ENCODE measurements around the gene SHC4. TPM values are rescaled to one million over a fixed set of nuclear protein-coding genes. Genes with fewer than 3 reads are reported as not detected.

SHC4 gene
- total RNA-seq, 1 experiment from 2014 or later: 0.44 TPM

DNA sequence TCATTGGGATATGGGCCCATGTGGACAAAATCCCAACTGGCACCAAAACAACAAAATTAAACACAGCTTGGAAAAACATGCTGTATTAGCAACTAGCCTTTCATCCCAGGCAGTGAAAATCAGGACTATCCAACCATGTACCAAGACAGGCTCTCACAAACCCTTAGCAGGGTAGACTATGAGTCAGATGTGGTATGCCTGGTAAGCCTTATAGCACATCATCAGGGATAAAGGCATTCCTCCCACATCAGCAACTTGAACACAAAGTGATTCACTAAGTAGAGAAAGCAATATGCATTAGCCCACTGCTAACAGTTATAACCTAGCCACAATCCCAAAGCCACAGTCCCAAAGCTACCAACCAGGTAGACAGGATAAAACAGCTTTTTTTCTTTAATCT, 160.9 kb downstream of the SHC4 start:
- ChIA-PET CTCF (no interaction called here), POLR2A (ENCODE audit: unreplicated experiment) (no interaction called here)
- intact Hi-C loops (cut with micrococcal nuclease; ENCODE audit: unreplicated experiment): loop anchor here (10.0 kb wide), 1 partner anchor 158 kb away; the partner anchor contains the start of gene FBN1
- Histone ChIP-seq H3K4me2 (no peak overlapping the region), H3K79me2 (ENCODE audit: low read depth) (peaks cover 35% of the 10 kb centered on the region), H4K20me1 (ENCODE audit: insufficient read depth) (no peaks in the 10 kb centered on the region), H3K9me2 (ENCODE audit: insufficient read depth) (no peaks in the 10 kb centered on the region), H3K27me3 (ENCODE audit: insufficient read depth, low read depth) (no peaks in the 10 kb centered on the region), H2AFZ (no peak overlapping the region), H3K27ac (no peak overlapping the region), H3F3A (ENCODE audit: insufficient read depth, low read depth) (no peaks in the 10 kb centered on the region), H3K4me3 (no peak overlapping the region), H3K4me1 (replicated peaks; ENCODE audit: insufficient read depth) (no peaks in the 10 kb centered on the region), H3K36me3 (ENCODE audit: low read depth) (0 out of 2 replicates have a peak, but pooled peaks cover 3% of the 10 kb centered on the region), H3K9me3 (ENCODE audit: insufficient read depth, low read depth) (no peaks in the 10 kb centered on the region)
- no TSS peak for BruUV-seq (replicated peaks)
- DNase-seq: no peak
- no peak for TF ChIP-seq EZH2 (IDR thresholded peaks at IDR 0.05; ENCODE audit: low read depth)
- TF ChIP-seq, protein P1, sequence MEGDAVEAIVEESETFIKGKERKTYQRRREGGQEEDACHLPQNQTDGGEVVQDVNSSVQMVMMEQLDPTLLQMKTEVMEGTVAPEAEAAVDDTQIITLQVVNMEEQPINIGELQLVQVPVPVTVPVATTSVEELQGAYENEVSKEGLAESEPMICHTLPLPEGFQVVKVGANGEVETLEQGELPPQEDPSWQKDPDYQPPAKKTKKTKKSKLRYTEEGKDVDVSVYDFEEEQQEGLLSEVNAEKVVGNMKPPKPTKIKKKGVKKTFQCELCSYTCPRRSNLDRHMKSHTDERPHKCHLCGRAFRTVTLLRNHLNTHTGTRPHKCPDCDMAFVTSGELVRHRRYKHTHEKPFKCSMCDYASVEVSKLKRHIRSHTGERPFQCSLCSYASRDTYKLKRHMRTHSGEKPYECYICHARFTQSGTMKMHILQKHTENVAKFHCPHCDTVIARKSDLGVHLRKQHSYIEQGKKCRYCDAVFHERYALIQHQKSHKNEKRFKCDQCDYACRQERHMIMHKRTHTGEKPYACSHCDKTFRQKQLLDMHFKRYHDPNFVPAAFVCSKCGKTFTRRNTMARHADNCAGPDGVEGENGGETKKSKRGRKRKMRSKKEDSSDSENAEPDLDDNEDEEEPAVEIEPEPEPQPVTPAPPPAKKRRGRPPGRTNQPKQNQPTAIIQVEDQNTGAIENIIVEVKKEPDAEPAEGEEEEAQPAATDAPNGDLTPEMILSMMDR (conservative IDR thresholded peaks at IDR 0.05): no peak

DNA sequence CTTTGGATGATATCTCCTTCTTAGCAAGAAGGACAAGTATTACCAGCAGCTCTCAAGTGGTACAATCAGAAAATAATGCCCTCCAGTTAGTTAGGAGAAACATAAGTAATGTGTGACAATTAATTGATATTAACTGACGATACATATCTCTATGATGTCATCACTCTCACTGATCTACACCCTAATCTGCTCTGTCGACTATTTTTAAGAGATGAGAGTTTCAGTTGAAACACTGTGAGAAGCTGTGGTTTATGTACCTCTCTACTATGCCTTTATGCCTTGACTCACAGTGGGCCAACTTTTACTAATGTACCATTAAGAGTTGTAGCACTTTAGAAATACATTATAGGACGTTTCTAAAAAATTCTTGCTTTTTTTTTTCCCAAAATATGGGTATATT, 161.5 kb downstream of the SHC4 start:
- Histone ChIP-seq H3K27me3 (ENCODE audit: insufficient read depth, low read depth) (no peaks in the 10 kb centered on the region), H3K36me3 (ENCODE audit: low read depth) (0 out of 2 replicates have a peak, but pooled peaks cover 3% of the 10 kb centered on the region), H3K4me3 (no peak overlapping the region), H3K9me2 (ENCODE audit: insufficient read depth) (no peaks in the 10 kb centered on the region), H3K27ac (no peak overlapping the region), H2AFZ (no peak overlapping the region), H3K4me2 (no peak overlapping the region), H4K20me1 (ENCODE audit: insufficient read depth) (no peaks in the 10 kb centered on the region), H3F3A (ENCODE audit: insufficient read depth, low read depth) (no peaks in the 10 kb centered on the region), H3K79me2 (ENCODE audit: low read depth) (peaks cover 35% of the 10 kb centered on the region), H3K9me3 (ENCODE audit: insufficient read depth, low read depth) (no peaks in the 10 kb centered on the region), H3K4me1 (replicated peaks; ENCODE audit: insufficient read depth) (no peaks in the 10 kb centered on the region)
- BruUV-seq (replicated peaks): no TSS peak
- DNase-seq: no peak
- intact Hi-C loops (cut with micrococcal nuclease; ENCODE audit: unreplicated experiment): loop anchor here (10.0 kb wide), 1 partner anchor 157 kb away; the partner anchor contains the start of gene FBN1
- CTCF ChIA-PET: interaction anchor here (0.7 to 0.8 kb wide), 2 partner anchors 9 to 30 kb away, joined by 8 to 10 read pairs; partner anchors contain the start of gene CEP152
- TF ChIP-seq, protein P1 (conservative IDR thresholded peaks at IDR 0.05): no peak
- no peak for TF ChIP-seq EZH2 (IDR thresholded peaks at IDR 0.05; ENCODE audit: low read depth)
- POLR2A ChIA-PET (ENCODE audit: unreplicated experiment): no interaction called here

DNA sequence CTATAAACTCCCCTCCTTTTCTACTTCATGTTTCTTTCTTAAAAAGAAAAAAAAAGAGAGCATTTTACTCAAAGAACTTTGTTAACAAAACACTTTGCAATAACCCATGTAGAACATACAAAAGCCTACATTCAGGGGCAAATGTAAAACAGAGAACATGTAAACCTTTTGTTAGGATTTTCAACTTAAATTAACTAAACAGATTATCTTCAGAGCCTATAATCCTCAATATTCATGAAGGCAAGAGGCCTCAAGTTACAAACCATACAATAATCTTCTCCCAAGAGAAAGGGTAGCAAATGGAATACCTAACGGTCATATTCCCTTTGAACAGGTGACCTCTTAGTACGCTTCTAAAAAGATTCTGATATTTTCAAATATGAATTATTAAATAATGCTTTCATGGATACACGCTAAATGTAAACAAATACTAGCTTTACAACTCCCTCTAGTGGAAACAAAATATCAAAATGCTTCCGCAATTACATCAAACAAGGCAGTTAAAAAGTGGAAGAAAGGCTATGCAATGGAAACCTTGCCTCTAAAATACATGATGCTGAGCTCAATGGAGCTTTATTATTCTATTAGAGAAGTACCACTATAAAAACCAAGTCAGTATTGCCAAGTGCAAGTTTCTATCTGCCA, 162.8 kb downstream of the SHC4 start:
- Histone ChIP-seq H3K9me3 (ENCODE audit: insufficient read depth, low read depth) (no peaks in the 10 kb centered on the region), H3K9me2 (ENCODE audit: insufficient read depth) (no peaks in the 10 kb centered on the region), H2AFZ (no peak overlapping the region), H3K79me2 (ENCODE audit: low read depth) (peaks cover 21% of the 10 kb centered on the region), H3K36me3 (ENCODE audit: low read depth) (0 out of 2 replicates have a peak, but pooled peaks cover 3% of the 10 kb centered on the region), H3K4me2 (no peak overlapping the region), H3K4me3 (no peak overlapping the region), H3F3A (ENCODE audit: insufficient read depth, low read depth) (no peaks in the 10 kb centered on the region), H4K20me1 (ENCODE audit: insufficient read depth) (no peaks in the 10 kb centered on the region), H3K27ac (no peak overlapping the region), H3K27me3 (ENCODE audit: insufficient read depth, low read depth) (no peaks in the 10 kb centered on the region), H3K4me1 (replicated peaks; ENCODE audit: insufficient read depth) (no peaks in the 10 kb centered on the region)
- ChIA-PET POLR2A (ENCODE audit: unreplicated experiment) (interaction anchor here (0.6 kb wide), 1 partner anchor 354 kb away, joined by 4 read pairs; no protein-coding TSS in a partner anchor), CTCF (interaction anchor here (0.5 to 1.1 kb wide), 7 partner anchors 10 to 443 kb away, joined by 3 to 10 read pairs (median 3); partner anchors contain the start of gene CEP152)
- no TSS peak for BruUV-seq (replicated peaks)
- intact Hi-C loops (cut with micrococcal nuclease; ENCODE audit: unreplicated experiment): loop anchor here (1.0 to 10.0 kb wide), 2 partner anchors 156 to 443 kb away; partner anchors contain the start of gene FBN1
- no peak for DNase-seq
- TF ChIP-seq, protein P1 (conservative IDR thresholded peaks at IDR 0.05): peak; percentile 60
- TF ChIP-seq EZH2 (IDR thresholded peaks at IDR 0.05; ENCODE audit: low read depth): no peak

Measured in PC-9 (cell line).